RWPE1 (cell line): ENCODE results near the gene TAF4.
"Not testable (repeated sequence)": the region's sequence is repeated elsewhere in the genome, so short reads cannot be mapped to it uniquely, and the experiment has no call there.

Experiments
- CTCF ChIA-PET: fragments of 350-600 bp; sonication (Branson Sonifier 250); formaldehyde crosslinking; extraction: SDS; loops from one replicate; lab custom pipeline; 2021; lab: Yijun Ruan, JAX
- POLR2A ChIA-PET: fragments of 400-600 bp; formaldehyde crosslinking; extraction: SDS; loops from one replicate; lab custom pipeline; 2020; ENCODE audit warnings: antibody characterized with exemption; ENCODE audit not compliant: low non-redundant PET; lab: Yijun Ruan, JAX
- DNase-seq: peaks from one replicate; pipeline ENCODE4 v3.0.0; 2012; ENCODE audit warnings: low spot score
- H3K27ac ChIP-seq: fragments of 450-650 bp; 2 replicates; pipeline ENCODE4 v1.5.1; 2017
- TF ChIP-seq, protein P1 (sequence below): fragments of 450-650 bp; conservative IDR thresholded peaks from 2 replicates; pipeline ENCODE4 v1.5.1; 2017; ENCODE audit warnings: low read depth, mild to moderate bottlenecking

The TAF4 gene

GRCh38 chr20:62096421-62097380 lies 31.0 kb upstream of the TAF4 start:
- TF ChIP-seq, protein P1, sequence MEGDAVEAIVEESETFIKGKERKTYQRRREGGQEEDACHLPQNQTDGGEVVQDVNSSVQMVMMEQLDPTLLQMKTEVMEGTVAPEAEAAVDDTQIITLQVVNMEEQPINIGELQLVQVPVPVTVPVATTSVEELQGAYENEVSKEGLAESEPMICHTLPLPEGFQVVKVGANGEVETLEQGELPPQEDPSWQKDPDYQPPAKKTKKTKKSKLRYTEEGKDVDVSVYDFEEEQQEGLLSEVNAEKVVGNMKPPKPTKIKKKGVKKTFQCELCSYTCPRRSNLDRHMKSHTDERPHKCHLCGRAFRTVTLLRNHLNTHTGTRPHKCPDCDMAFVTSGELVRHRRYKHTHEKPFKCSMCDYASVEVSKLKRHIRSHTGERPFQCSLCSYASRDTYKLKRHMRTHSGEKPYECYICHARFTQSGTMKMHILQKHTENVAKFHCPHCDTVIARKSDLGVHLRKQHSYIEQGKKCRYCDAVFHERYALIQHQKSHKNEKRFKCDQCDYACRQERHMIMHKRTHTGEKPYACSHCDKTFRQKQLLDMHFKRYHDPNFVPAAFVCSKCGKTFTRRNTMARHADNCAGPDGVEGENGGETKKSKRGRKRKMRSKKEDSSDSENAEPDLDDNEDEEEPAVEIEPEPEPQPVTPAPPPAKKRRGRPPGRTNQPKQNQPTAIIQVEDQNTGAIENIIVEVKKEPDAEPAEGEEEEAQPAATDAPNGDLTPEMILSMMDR: no peak
- ChIA-PET POLR2A (no interaction called here), CTCF (no interaction called here)
- DNase-seq: no peak
- H3K27ac ChIP-seq: no peak overlapping the region

GRCh38 chr20:62089393-62089792 lies 23.7 kb upstream of the TAF4 start:
- POLR2A ChIA-PET: interaction anchor here (0.7 kb wide), 1 partner anchor 101 kb away, joined by 3 read pairs; no protein-coding TSS in a partner anchor
- CTCF ChIA-PET: interaction anchor here (0.6 to 0.8 kb wide), 5 partner anchors 15 to 957 kb away, joined by 3 to 6 read pairs (median 3); no protein-coding TSS in a partner anchor
- TF ChIP-seq, protein P1: no peak
- H3K27ac ChIP-seq: no peak overlapping the region
- DNase-seq: no peak

DNA sequence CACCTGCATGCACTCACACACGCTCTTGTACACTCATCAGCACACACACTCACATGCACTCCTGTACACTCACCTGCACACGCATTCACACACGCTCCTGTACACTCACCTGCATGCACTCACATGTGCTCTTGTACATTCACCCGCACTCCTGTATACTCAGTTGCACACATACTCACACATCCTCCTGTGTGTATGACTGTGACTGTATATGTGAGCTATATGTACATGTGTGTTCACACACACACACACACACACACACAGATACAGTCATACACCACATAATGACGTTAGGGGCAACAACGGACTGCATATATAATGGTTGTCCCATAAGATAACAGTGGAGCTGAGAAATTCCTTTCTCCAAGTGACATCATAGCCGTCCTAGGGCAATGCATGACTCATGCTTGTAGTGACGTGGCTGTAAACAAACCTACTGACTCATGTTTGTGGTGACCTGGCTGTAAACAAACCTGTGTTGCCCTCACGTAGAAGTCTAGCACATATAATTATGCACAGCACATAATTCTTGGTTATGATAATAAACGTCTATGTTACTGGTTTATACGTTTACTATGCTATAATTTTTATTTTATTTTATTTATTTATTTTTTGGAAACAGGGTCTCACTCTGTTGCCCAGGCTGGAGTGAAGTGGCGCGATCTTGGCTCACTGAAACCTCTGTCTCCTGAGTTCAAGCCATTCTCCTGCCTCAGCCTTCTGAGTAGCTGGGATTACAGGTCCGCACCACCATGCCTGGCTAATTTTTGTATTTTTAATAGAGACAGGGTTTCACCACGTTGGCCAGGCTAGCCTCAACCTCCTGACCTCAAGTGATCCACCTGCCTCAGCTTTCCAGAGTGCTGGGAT lies 22.8 kb upstream of the TAF4 start:
- CTCF ChIA-PET: interaction anchor here (0.6 to 0.8 kb wide), 4 partner anchors 16 to 201 kb away, joined by 3 to 6 read pairs (median 4); no protein-coding TSS in a partner anchor
- POLR2A ChIA-PET: no interaction called here
- DNase-seq: peak; percentile 97
- H3K27ac ChIP-seq: no peak overlapping the region
- TF ChIP-seq, protein P1: no peak

- TF ChIP-seq, protein P1: no peak
- no peak for DNase-seq
- ChIA-PET CTCF (interaction anchor here (0.7 kb wide), 1 partner anchor 396 kb away, joined by 3 read pairs; no protein-coding TSS in a partner anchor), POLR2A (no interaction called here)
- H3K27ac ChIP-seq: no peak overlapping the region
Measured at GRCh38 chr20:62087632-62088031, 22.0 kb upstream of the TAF4 start.

DNA sequence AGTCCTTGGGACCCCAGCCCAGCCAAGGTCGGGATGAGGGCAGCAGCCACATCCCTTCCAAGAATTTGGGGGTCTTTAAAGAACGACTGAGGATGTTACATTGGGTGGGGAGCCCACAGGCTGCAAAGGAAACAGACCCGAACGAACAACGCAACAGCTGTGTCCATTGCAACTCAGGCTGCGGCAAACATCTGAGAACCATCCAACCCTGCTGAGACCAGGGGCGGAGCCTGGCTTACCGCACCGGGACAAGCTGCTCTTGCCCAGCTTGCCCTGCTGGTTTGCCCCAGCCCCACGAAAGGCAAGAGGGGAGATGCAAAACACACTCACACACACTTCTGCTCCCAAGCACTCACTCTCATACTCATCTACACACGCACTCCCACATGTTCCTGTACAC lies 21.5 kb upstream of the TAF4 start:
- TF ChIP-seq, protein P1: no peak
- DNase-seq: peak; percentile 34
- ChIA-PET POLR2A (no interaction called here), CTCF (interaction anchor here (0.7 kb wide), 1 partner anchor 396 kb away, joined by 3 read pairs; no protein-coding TSS in a partner anchor)
- H3K27ac ChIP-seq: no peak overlapping the region

GRCh38 chr20:62085206-62085605 lies 19.5 kb upstream of the TAF4 start:
- H3K27ac ChIP-seq: no peak overlapping the region
- no peak for DNase-seq
- CTCF ChIA-PET: no interaction called here
- POLR2A ChIA-PET: no interaction called here
- TF ChIP-seq, protein P1: no peak

DNA sequence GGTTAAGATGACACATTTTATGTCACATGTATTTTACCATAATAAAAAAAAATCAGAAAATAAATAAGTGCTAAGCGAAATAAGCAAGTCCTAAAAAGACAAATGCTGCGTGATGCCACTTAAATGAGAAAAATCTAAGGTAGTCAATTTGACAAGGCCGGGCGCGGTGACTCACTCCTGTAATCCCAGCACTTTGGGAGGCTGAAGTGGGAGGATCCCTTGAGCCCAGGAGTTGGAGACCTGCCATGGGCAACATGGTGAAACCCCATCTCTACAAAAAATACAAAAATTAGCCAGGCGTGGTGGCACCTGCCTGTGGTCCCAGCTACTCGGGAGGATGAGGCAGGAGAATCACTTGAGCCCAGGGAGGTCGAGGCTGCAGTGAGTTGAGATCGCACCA lies 18.5 kb upstream of the TAF4 start:
- CTCF ChIA-PET, H3K27ac ChIP-seq, DNase-seq, POLR2A ChIA-PET: not testable (repeated sequence)
